ENCODE measurements around the gene FASTKD3.
"Not testable (repeated sequence)": the region's sequence is repeated elsewhere in the genome, so short reads cannot be mapped to it uniquely, and the experiment has no call there.

Gene FASTKD3

GRCh38 chr5:7868773-7869473 is at the start of gene FASTKD3, which contains the start of gene MTRR:
TSS of gene FASTKD3 (minus strand) at chr5:7869031. CDS start at chr5:7868083, 948 bp downstream.
TSS of gene MTRR (plus strand) at chr5:7869148. CDS start at chr5:7870795, 1,647 bp downstream.
- DNase-seq (ENCODE audit: low read depth in 2 of 2, low spot score in 1 of 2): peak; percentile 69 to 80

GRCh38 chr5:7917130-7918123 is 48.6 kb upstream of the FASTKD3 start:
- no peak for DNase-seq (ENCODE audit: low read depth in 2 of 2, low spot score in 1 of 2)

GRCh38 chr5:7916171-7916804 is 47.5 kb upstream of the FASTKD3 start:
- no peak for DNase-seq (ENCODE audit: low read depth in 2 of 2, low spot score in 1 of 2)

- DNase-seq (ENCODE audit: low read depth in 2 of 2, low spot score in 1 of 2): not testable (repeated sequence)
Measured at GRCh38 chr5:7911429-7911771, 42.6 kb upstream of the FASTKD3 start.

GRCh38 chr5:7910738-7911428 is 42.1 kb upstream of the FASTKD3 start:
- DNase-seq (ENCODE audit: low read depth in 2 of 2, low spot score in 1 of 2): no peak

GRCh38 chr5:7908317-7908716 is 39.5 kb upstream of the FASTKD3 start:
- no peak for DNase-seq (ENCODE audit: low read depth in 2 of 2, low spot score in 1 of 2)

GRCh38 chr5:7907612-7908011 is 38.8 kb upstream of the FASTKD3 start:
- DNase-seq (ENCODE audit: low read depth in 2 of 2, low spot score in 1 of 2): no peak

- no peak for DNase-seq (ENCODE audit: low read depth in 2 of 2, low spot score in 1 of 2)
Measured at GRCh38 chr5:7904170-7904569, 35.3 kb upstream of the FASTKD3 start.

GRCh38 chr5:7902666-7903625 is 34.1 kb upstream of the FASTKD3 start:
- no peak for DNase-seq (ENCODE audit: low read depth in 2 of 2, low spot score in 1 of 2)

- DNase-seq (ENCODE audit: low read depth in 2 of 2, low spot score in 1 of 2): no peak
Measured at GRCh38 chr5:7902201-7902600, 33.4 kb upstream of the FASTKD3 start.

GRCh38 chr5:7897014-7897600 is 28.3 kb upstream of the FASTKD3 start:
- DNase-seq (ENCODE audit: low read depth in 2 of 2, low spot score in 1 of 2): no peak

- no peak for DNase-seq (ENCODE audit: low read depth in 2 of 2, low spot score in 1 of 2)
Measured at GRCh38 chr5:7894860-7895259, 26.0 kb upstream of the FASTKD3 start.

GRCh38 chr5:7894439-7894838 is 25.6 kb upstream of the FASTKD3 start:
- no peak for DNase-seq (ENCODE audit: low read depth in 2 of 2, low spot score in 1 of 2)

GRCh38 chr5:7888901-7889300 is 20.1 kb upstream of the FASTKD3 start:
- no peak for DNase-seq (ENCODE audit: low read depth in 2 of 2, low spot score in 1 of 2)

- no peak for DNase-seq (ENCODE audit: low read depth in 2 of 2, low spot score in 1 of 2)
Measured at GRCh38 chr5:7886849-7887475, 18.1 kb upstream of the FASTKD3 start.

GRCh38 chr5:7884491-7885267 is 15.8 kb upstream of the FASTKD3 start:
- no peak for DNase-seq (ENCODE audit: low read depth in 2 of 2, low spot score in 1 of 2)

GRCh38 chr5:7882926-7883325 is 14.1 kb upstream of the FASTKD3 start:
- DNase-seq (ENCODE audit: low read depth in 2 of 2, low spot score in 1 of 2): no peak

GRCh38 chr5:7881816-7882215 is 13.0 kb upstream of the FASTKD3 start:
- DNase-seq (ENCODE audit: low read depth in 2 of 2, low spot score in 1 of 2): no peak
